ENCODE measurements around the gene NINJ2. TPM values are rescaled to one million over a fixed set of nuclear protein-coding genes. Genes with fewer than 3 reads are reported as not detected.

The NINJ2 gene
- total RNA-seq, 1 donor from 2014 or later, result not detected

GRCh38 chr12:569803-570434, 93.3 kb downstream of the NINJ2 start:
- DNase-seq (ENCODE audit: low read depth), result no peak
- TF ChIP-seq, protein P1, sequence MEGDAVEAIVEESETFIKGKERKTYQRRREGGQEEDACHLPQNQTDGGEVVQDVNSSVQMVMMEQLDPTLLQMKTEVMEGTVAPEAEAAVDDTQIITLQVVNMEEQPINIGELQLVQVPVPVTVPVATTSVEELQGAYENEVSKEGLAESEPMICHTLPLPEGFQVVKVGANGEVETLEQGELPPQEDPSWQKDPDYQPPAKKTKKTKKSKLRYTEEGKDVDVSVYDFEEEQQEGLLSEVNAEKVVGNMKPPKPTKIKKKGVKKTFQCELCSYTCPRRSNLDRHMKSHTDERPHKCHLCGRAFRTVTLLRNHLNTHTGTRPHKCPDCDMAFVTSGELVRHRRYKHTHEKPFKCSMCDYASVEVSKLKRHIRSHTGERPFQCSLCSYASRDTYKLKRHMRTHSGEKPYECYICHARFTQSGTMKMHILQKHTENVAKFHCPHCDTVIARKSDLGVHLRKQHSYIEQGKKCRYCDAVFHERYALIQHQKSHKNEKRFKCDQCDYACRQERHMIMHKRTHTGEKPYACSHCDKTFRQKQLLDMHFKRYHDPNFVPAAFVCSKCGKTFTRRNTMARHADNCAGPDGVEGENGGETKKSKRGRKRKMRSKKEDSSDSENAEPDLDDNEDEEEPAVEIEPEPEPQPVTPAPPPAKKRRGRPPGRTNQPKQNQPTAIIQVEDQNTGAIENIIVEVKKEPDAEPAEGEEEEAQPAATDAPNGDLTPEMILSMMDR (conservative IDR thresholded peaks at IDR 0.05; ENCODE audit: low read depth, low read length), result peak; percentile 81
- H3K4me3 ChIP-seq (ENCODE audit: low read depth, low read length), result peak overlapping the region; percentile 82

GRCh38 chr12:569091-569676, 94.1 kb downstream of the NINJ2 start:
- TF ChIP-seq, protein P1 (conservative IDR thresholded peaks at IDR 0.05; ENCODE audit: low read depth, low read length), result no peak
- DNase-seq (ENCODE audit: low read depth), result no peak
- peak overlapping the region; percentile 82 for H3K4me3 ChIP-seq (ENCODE audit: low read depth, low read length)

GRCh38 chr12:568486-568885, 94.8 kb downstream of the NINJ2 start:
- no peak for DNase-seq (ENCODE audit: low read depth)
- TF ChIP-seq, protein P1 (conservative IDR thresholded peaks at IDR 0.05; ENCODE audit: low read depth, low read length), result no peak
- no peak overlapping the region for H3K4me3 ChIP-seq (ENCODE audit: low read depth, low read length)

DNA sequence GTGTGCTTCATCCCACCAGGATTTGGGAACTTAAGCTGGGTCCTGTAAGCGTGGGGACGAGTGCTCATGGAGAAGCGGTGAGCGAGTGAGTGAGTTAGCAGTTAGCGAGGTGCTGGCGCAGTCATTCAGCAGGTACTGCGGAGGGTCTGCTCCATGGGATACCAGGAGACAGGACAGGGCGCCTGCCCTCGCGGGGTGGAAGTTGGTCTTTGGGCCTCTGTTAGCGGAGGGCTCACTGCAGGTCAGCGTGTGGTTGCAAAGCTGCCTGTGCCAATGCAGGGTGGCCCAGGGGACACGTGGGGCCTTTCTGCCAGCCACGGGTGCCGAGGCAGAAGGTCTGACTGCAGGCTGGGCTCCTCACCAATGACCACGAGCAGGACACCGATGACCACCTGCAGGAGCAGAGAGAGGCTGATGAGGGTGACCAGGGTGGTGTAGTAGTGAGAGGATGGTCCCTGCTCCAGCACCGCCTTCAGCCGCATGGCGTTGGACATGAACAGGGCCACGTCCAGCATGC, 97.6 kb downstream of the NINJ2 start:
- H3K4me3 ChIP-seq (ENCODE audit: low read depth, low read length), result no peak overlapping the region
- TF ChIP-seq, protein P1 (conservative IDR thresholded peaks at IDR 0.05; ENCODE audit: low read depth, low read length), result no peak
- no peak for DNase-seq (ENCODE audit: low read depth)

DNA sequence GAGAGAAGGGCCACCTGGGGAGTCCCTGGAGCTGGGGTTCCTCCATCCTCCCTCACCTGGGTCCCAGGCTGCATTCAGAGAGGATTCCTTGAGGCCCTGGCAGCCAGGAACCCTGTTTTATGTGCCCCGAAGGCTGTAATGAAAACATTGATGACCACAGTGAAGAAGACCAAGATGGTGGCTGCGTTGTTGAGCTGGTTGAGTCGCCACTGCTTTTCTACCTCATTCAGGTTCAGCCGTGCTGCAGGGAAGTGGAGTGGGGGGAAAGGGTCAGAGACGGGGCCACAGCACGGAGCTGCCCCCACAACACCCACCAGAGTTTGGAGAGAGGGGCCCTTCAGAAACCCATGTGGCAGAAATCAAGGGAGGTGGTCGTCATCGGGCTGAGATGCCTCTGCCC, 98.1 kb downstream of the NINJ2 start:
- H3K4me3 ChIP-seq (ENCODE audit: low read depth, low read length), result no peak overlapping the region
- TF ChIP-seq, protein P1 (conservative IDR thresholded peaks at IDR 0.05; ENCODE audit: low read depth, low read length), result no peak
- DNase-seq (ENCODE audit: low read depth), result no peak

- TF ChIP-seq, protein P1 (conservative IDR thresholded peaks at IDR 0.05; ENCODE audit: low read depth, low read length), result no peak
- H3K4me3 ChIP-seq (ENCODE audit: low read depth, low read length), result no peak overlapping the region
- DNase-seq (ENCODE audit: low read depth), result no peak
Measured at GRCh38 chr12:563787-564298, 99.4 kb downstream of the NINJ2 start.

All from epithelial cell of proximal tubule (primary cell).